Upper lobe of right lung (tissue), 1 donor: ENCODE results near the gene HIP1. TPM values are rescaled to one million over a fixed set of nuclear protein-coding genes. Genes with fewer than 3 reads are reported as not detected.

Experiments used
- ATAC-seq: fragments of 200-7000 bp; cut with Tn5 transposase; one replicate; pipeline ENCODE4 v1.9.1; 2020; ENCODE audit warnings: mild to moderate bottlenecking, moderate library complexity
- DNase-seq: peaks from one replicate; pipeline ENCODE4 v3.0.0-alpha.2; 2020
- H3K27ac ChIP-seq: fragments of 200-600 bp; one replicate; pipeline ENCODE4 v1.8.0; 2022
- H3K27me3 ChIP-seq: fragments of 200-600 bp; one replicate; pipeline ENCODE4 v1.8.0; 2022; ENCODE audit warnings: mild to moderate bottlenecking
- H3K36me3 ChIP-seq: fragments of 200-600 bp; one replicate; pipeline ENCODE4 v1.8.0; 2022
- H3K4me1 ChIP-seq: fragments of 200-600 bp; one replicate; pipeline ENCODE4 v1.8.0; 2022
- H3K4me3 ChIP-seq: fragments of 200-600 bp; one replicate; pipeline ENCODE4 v1.8.0; 2022; ENCODE audit warnings: mild to moderate bottlenecking
- H3K9me3 ChIP-seq: fragments of 200-600 bp; one replicate; pipeline ENCODE4 v1.8.0; 2022
- intact Hi-C: fragments of 100-400 bp; cut with DNase I; formaldehyde crosslinking; loops from one replicate; pipeline ENCODE4 v1.11.0; 2022
- total RNA-seq: library from RNA; stranded (reverse); fragmentation: NEBNext Ultra II Directional; extraction: Animal tissue kit (Norgen Biotek cat#: 25700); gene quantifications from one replicate; pipeline ENCODE4 v1.2.1, GENCODE V29; 2021
- TF ChIP-seq, protein P1 (sequence below): fragments of 200-600 bp; IDR thresholded peaks from one replicate; pipeline ENCODE4 v1.8.0; 2022; ENCODE audit warnings: antibody characterized with exemption
- donor health status: DM: no; HTN: yes; CAD: no; lungs with severe emphysema.

HIP1 gene
- total RNA-seq, 1 donor from 2014 or later, result 86.2 TPM

DNA sequence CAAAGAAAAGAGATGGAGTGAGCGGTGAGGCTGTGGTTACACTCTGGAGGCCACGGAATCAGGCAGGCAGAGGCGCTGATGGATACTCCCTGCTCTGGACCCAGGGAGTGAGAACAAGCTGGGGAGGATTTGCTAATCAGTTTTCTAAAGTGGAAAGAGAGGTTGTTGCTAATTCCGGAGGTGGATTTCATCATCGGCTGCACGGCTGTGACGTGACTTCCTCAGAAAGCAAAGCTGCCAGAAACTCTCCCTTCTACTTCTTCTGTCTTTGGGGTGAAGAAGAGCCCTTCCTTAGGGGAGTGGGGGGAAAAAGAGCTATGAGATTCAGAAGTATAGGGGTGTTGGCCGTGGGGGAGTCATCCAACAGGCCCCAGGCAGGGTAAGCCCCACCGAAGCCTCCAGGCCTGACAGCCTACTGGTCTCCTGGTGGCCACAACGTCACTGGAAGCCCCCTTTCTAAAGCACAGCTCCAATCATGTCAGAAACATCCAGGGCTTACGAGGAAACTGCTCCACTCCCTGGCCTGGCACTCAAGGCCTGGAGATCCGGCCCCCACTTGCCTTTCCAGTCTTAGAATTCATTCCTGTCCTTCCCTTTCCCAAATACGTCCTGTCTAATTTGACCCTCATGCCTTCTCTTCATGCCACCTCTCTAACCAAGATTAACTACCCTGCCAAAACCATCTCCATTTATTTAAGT lies 114.5 kb downstream of the HIP1 start:
- H3K27me3 ChIP-seq, result no peaks in the 10 kb centered on the region
- DNase-seq (peak; percentile 86), ATAC-seq (peak; percentile 73)
- no peak overlapping the region for H3K4me3 ChIP-seq
- H3K36me3 ChIP-seq, result no peaks in the 10 kb centered on the region
- peak overlapping the region; percentile 85 for H3K27ac ChIP-seq
- H3K4me1 ChIP-seq, result peaks cover 25% of the 10 kb centered on the region
- intact Hi-C loops, result no loop called here
- TF ChIP-seq, protein P1, sequence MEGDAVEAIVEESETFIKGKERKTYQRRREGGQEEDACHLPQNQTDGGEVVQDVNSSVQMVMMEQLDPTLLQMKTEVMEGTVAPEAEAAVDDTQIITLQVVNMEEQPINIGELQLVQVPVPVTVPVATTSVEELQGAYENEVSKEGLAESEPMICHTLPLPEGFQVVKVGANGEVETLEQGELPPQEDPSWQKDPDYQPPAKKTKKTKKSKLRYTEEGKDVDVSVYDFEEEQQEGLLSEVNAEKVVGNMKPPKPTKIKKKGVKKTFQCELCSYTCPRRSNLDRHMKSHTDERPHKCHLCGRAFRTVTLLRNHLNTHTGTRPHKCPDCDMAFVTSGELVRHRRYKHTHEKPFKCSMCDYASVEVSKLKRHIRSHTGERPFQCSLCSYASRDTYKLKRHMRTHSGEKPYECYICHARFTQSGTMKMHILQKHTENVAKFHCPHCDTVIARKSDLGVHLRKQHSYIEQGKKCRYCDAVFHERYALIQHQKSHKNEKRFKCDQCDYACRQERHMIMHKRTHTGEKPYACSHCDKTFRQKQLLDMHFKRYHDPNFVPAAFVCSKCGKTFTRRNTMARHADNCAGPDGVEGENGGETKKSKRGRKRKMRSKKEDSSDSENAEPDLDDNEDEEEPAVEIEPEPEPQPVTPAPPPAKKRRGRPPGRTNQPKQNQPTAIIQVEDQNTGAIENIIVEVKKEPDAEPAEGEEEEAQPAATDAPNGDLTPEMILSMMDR, result no peak
- peaks cover 5% of the 10 kb centered on the region for H3K9me3 ChIP-seq

DNA sequence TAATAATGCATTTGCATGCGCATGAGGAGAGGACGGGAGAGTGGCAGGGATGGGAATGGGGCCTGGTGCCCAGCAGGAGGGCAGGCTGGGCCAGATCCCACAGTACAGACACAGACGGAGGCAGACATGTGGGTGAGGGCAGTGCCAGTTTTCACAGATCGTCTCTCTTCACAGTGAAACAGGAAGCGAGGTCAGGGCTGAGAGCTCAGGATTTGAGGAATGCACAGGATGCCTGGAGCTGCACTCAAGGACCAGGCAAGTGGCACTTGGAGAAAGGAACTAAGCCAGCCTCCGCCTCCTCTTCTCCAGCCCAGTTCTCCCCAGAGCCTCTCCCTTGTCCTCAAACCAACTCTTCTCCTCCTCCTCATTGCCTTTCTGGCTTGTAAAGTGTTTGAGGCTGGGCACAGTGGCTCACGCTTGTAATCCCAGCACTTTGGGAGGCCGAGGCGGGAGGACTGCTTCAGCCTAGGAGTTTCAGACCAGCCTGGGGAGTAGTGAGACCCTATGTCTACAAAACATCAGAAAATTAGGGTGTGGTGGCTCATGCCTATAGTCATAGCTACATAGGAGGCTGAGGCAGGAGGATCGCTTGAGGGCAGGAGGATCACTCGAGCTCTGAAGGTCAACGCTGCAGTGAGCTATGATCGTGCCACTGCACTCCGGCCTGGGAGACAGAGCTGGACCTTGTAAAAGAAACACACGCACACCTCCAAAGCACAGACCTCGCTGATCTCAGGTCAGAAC lies 115.2 kb downstream of the HIP1 start:
- TF ChIP-seq, protein P1, result no peak
- DNase-seq (peak; percentile 89), ATAC-seq (peak; percentile 90)
- Histone ChIP-seq H3K9me3 (peaks cover 5% of the 10 kb centered on the region), H3K4me3 (no peak overlapping the region), H3K36me3 (no peaks in the 10 kb centered on the region), H3K27me3 (no peaks in the 10 kb centered on the region), H3K27ac (peak overlapping the region; percentile 85), H3K4me1 (peaks cover 29% of the 10 kb centered on the region)
- intact Hi-C loops, result no loop called here

DNA sequence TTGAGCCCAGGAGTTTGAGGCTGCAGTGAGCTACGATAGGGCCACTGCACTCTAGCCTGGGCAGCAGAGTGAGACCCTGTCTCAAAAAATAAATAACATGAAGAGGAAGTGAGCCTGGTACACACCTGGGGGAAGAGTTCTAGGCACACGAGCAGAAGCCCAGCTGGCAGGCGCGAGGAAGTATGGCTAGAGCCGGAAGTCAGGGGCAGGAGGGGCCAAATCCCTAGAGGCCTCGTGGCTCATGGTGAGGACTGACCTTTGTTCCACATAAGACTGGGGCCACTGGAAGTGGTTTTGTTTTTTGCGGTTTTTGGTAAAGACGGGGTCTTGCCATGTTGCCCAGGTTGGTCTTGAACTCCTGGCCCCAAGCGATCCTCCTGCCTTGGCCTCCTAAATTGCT lies 117.6 kb downstream of the HIP1 start:
- peak overlapping the region; percentile 30 for H3K27ac ChIP-seq

DNA sequence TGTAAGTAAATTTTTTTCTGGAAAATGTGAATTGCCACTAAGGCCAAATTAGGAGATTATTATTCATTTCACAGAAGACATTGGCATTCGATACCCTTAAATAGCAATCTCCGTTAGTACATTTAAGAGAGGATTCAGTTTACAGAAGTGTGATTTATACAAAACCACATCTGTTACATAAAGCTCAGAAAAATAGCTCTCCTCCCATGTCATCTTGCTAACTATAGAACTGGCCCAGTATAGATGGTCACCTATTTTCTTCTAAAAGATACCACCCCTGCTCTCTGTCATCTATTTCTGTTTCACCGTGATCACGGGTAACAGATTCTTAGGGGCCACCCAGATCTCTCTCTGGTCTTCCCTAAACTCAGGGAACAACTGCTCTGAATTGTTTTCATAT lies 119.1 kb downstream of the HIP1 start:
- TF ChIP-seq, protein P1, result no peak
- Histone ChIP-seq H3K4me3 (no peak overlapping the region), H3K9me3 (no peaks in the 10 kb centered on the region), H3K36me3 (no peaks in the 10 kb centered on the region), H3K27me3 (no peaks in the 10 kb centered on the region), H3K27ac (no peak overlapping the region), H3K4me1 (peaks cover 48% of the 10 kb centered on the region)
- intact Hi-C loops, result no loop called here
- DNase-seq (no peak), ATAC-seq (no peak)

More for the DNA sequence above, 117.6 kb downstream of the HIP1 start:
- intact Hi-C loops, result no loop called here
- TF ChIP-seq, protein P1, result no peak
- ATAC-seq, result no peak
- H3K36me3 ChIP-seq, result no peaks in the 10 kb centered on the region
- H3K4me3 ChIP-seq, result no peak overlapping the region
- H3K27me3 ChIP-seq, result no peaks in the 10 kb centered on the region
- H3K4me1 ChIP-seq, result peaks cover 49% of the 10 kb centered on the region
- H3K9me3 ChIP-seq, result no peaks in the 10 kb centered on the region
- no peak for DNase-seq

DNA sequence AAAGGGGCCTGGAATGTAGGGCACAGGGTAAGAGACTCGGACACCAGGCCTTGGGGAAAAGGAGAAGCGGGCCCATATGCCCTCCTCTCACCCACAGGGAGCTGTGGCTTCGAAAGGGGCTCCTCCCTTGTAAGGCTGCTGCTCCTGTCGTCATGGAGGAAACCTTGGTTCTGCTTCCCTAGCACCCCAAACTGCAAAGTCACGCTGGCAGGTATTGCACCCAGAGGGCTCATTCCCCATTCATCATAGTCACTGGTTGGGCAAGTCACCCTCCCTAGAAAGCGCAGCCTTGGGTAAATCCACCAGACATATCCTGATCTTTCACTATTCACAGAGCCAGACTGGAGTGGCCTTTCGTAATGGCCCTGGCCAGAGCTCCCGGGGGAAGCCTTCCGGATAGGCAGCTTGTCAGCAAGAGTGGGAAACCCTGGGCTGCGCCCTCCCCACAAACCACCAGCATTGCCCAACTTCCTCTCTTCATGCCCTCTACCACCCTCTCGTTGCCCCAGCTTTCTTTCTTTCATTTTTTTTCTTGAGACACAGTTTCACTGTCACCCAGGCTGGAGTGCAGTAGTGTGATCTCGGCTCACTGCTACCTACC lies 121.0 kb downstream of the HIP1 start:
- H3K27me3 ChIP-seq, result no peaks in the 10 kb centered on the region
- H3K9me3 ChIP-seq, result no peaks in the 10 kb centered on the region
- H3K36me3 ChIP-seq, result no peaks in the 10 kb centered on the region
- TF ChIP-seq, protein P1, result no peak
- H3K4me1 ChIP-seq, result peaks cover 29% of the 10 kb centered on the region
- ATAC-seq (peak; percentile 93), DNase-seq (peak; percentile 94)
- H3K27ac ChIP-seq, result peak overlapping the region; percentile 80
- peak overlapping the region; percentile 1 for H3K4me3 ChIP-seq
- intact Hi-C loops, result no loop called here
